Body of pancreas (tissue), 4 donors: ENCODE data around the gene PLA2G4E. TPM values are rescaled to one million over a fixed set of nuclear protein-coding genes. Genes with fewer than 3 reads are reported as not detected.

Source experiments
- ATAC-seq: fragments of 150-250 bp; one replicate; pipeline ENCODE4 v1.9.1; 2016
- DNase-seq, 4 donors: peaks; one replicate each; pipeline ENCODE4 v3.0.0-alpha.2; 2019
- H3K27ac ChIP-seq, 4 donors: fragments of 200-600 bp; sonication (generic); 1 replicate in 3 of 4; 2 replicates in 1 of 4; pipeline versions ENCODE4 v1.5.1 to v1.6.1; 2016 to 2019; ENCODE audit warnings: mild to moderate bottlenecking in 1 of 4, mixed read lengths in 1 of 4, moderate library complexity in 1 of 4
- H3K27me3 ChIP-seq, 2 donors: fragments of 200-600 bp; sonication (generic); one replicate each; pipeline ENCODE4 v1.6.0; 2016; ENCODE audit warnings: mild to moderate bottlenecking in 1 of 2
- H3K36me3 ChIP-seq, 2 donors: fragments of 200-600 bp; sonication (generic); replicated peaks in 1 of 2; 2 replicates each; pipeline ENCODE4 v1.5.1; 2016; ENCODE audit warnings: low read depth in 2 of 2; ENCODE audit not compliant: insufficient read depth in 1 of 2
- H3K4me1 ChIP-seq: fragments of 200-600 bp; sonication (generic); one replicate; pipeline ENCODE4 v1.6.0; 2016
- H3K4me3 ChIP-seq, 2 donors: fragments of 200-600 bp; sonication (generic); 1 replicate in 1 of 2; 2 replicates in 1 of 2; pipeline ENCODE4 v1.5.1; 2016 to 2019
- H3K9me3 ChIP-seq, 3 donors: fragments of 200-600 bp; sonication (generic); 1 replicate in 2 of 3; 2 replicates in 1 of 3; pipeline ENCODE4 v1.5.1; 2016
- POLR2A ChIP-seq, 3 donors: fragments of 450-650 bp; IDR thresholded peaks; one replicate each; pipeline ENCODE4 v1.6.1; 2016; ENCODE audit warnings: antibody characterized with exemption in 3 of 3, mild to moderate bottlenecking in 2 of 3
- WGBS, 2 donors: methylation state at CpG; one replicate each; pipeline ENCODE4 v1.1.5; 2017; 5-methylcytosine and 5-hydroxymethylcytosine counted together
- intact Hi-C: fragments of 100-400 bp; cut with DNase I; formaldehyde crosslinking; loops from one replicate; pipeline ENCODE4 v1.15.1; 2023
- total RNA-seq, 2 donors: library from RNA; depleted of rRNA; stranded (reverse); fragments of >200 nt; gene quantifications; one replicate each; pipeline ENCODE4 v1.1.0, GENCODE V29; 2016
- TF ChIP-seq, protein P1 (sequence below), 7 experiments: fragments of 450-650 bp in 4 of 7; fragments of 200-600 bp in 3 of 7; sonication (generic) in 3 of 7; IDR thresholded peaks; one replicate each; pipeline ENCODE4 v1.5.1; 2016 to 2019; ENCODE audit warnings: antibody characterized with exemption in 7 of 7

PLA2G4E gene
- total RNA-seq, 2 donors from 2014 or later: not detected

DNA sequence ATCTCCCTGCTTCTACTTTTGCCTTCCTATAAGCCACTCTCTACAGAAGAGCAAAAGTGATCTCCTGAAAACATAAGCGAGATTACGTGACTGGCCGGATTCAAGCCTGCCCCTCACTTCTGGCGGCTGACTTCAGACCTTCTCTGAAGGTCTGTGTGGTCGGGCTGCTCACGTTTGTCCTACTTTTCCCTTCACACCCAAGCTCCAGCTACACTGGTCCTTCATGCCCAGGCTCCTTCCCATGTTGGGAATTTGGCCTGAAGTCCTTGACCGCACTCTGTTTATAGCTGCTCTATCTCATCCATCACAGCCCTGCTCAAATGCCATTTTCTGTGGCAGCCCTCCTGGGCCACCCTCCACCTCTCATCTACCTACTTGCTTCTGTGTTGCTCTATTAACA, 6.7 kb upstream of the PLA2G4E start:
- TF ChIP-seq POLR2A (IDR thresholded peaks at IDR 0.05): no peak
- TF ChIP-seq, protein P1, sequence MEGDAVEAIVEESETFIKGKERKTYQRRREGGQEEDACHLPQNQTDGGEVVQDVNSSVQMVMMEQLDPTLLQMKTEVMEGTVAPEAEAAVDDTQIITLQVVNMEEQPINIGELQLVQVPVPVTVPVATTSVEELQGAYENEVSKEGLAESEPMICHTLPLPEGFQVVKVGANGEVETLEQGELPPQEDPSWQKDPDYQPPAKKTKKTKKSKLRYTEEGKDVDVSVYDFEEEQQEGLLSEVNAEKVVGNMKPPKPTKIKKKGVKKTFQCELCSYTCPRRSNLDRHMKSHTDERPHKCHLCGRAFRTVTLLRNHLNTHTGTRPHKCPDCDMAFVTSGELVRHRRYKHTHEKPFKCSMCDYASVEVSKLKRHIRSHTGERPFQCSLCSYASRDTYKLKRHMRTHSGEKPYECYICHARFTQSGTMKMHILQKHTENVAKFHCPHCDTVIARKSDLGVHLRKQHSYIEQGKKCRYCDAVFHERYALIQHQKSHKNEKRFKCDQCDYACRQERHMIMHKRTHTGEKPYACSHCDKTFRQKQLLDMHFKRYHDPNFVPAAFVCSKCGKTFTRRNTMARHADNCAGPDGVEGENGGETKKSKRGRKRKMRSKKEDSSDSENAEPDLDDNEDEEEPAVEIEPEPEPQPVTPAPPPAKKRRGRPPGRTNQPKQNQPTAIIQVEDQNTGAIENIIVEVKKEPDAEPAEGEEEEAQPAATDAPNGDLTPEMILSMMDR (IDR thresholded peaks at IDR 0.05): no peak
- H3K4me1 ChIP-seq: no peaks in the 10 kb centered on the region
- no peak overlapping the region for H3K4me3 ChIP-seq
- 81 to 86% methylated on average over 7 of the region's 7 CpGs for WGBS, 2 donors
- H3K36me3 ChIP-seq: no peaks in the 10 kb centered on the region
- no peak overlapping the region for H3K27ac ChIP-seq
- no peaks in the 10 kb centered on the region for H3K27me3 ChIP-seq
- intact Hi-C loops: no loop called here
- ATAC-seq: no peak
- H3K9me3 ChIP-seq: no peaks in the 10 kb centered on the region
- DNase-seq: no peak

DNA sequence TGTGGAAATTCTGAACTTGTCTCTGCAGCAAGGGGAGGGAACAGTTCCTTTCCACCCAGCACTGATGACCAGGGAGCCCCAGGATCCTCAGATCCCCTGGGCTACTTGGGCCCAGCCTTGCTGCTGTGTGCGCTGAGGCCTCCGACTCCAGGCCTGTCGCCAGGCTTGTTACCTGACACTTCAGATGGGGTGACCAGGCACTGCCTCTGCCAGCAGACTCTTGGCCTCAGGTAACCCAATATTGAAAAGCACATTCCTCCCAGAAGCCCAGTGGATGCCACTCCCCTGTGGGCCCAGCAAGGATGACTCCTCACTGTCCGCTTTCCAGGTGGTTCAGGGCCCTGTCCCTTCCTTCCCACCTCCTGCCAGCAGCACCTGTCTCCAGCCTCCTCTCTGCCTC, 3.5 kb upstream of the PLA2G4E start:
- H3K27ac ChIP-seq: no peak overlapping the region
- no peaks in the 10 kb centered on the region for H3K4me1 ChIP-seq
- no peaks in the 10 kb centered on the region for H3K36me3 ChIP-seq
- no peak for DNase-seq
- no peak for ATAC-seq
- H3K27me3 ChIP-seq: no peaks in the 10 kb centered on the region
- TF ChIP-seq POLR2A (IDR thresholded peaks at IDR 0.05): no peak
- TF ChIP-seq, protein P1 (IDR thresholded peaks at IDR 0.05): no peak
- no peaks in the 10 kb centered on the region for H3K9me3 ChIP-seq
- 66% methylated on average over 4 of the region's 4 CpGs; no CpG with 5 or more reads in 1 of the 2 donors for WGBS, 2 donors
- intact Hi-C loops: no loop called here
- H3K4me3 ChIP-seq: no peak overlapping the region

DNA sequence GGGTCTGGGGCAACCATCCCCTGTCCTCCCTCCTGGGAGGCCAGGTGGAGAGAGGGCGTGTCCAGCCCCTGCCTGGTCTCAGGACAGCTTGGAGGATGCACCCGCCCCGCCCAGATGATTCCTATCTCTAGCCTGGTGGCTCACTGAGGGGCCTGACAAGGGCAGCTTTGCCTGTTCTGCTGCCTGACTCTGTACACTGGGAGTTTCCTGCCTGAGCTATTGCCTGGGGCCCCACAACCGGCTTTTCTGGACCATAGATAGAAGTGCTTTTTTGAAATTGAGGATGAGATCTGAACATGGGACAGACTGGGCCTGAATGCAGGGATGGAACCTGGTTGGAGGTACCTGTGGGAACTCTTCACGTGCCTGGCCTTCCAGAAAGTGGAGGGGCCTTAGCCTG, 751 bp upstream of the PLA2G4E start:
- intact Hi-C loops: no loop called here
- TF ChIP-seq, protein P1 (IDR thresholded peaks at IDR 0.05): no peak
- no peaks in the 10 kb centered on the region for H3K27me3 ChIP-seq
- H3K9me3 ChIP-seq: no peaks in the 10 kb centered on the region
- no peak overlapping the region for H3K27ac ChIP-seq
- H3K36me3 ChIP-seq: no peaks in the 10 kb centered on the region
- H3K4me3 ChIP-seq: no peak overlapping the region
- 94% methylated on average over 5 of the region's 5 CpGs; no CpG with 5 or more reads in 1 of the 2 donors for WGBS, 2 donors
- no peaks in the 10 kb centered on the region for H3K4me1 ChIP-seq
- no peak for ATAC-seq
- DNase-seq: no peak

DNA sequence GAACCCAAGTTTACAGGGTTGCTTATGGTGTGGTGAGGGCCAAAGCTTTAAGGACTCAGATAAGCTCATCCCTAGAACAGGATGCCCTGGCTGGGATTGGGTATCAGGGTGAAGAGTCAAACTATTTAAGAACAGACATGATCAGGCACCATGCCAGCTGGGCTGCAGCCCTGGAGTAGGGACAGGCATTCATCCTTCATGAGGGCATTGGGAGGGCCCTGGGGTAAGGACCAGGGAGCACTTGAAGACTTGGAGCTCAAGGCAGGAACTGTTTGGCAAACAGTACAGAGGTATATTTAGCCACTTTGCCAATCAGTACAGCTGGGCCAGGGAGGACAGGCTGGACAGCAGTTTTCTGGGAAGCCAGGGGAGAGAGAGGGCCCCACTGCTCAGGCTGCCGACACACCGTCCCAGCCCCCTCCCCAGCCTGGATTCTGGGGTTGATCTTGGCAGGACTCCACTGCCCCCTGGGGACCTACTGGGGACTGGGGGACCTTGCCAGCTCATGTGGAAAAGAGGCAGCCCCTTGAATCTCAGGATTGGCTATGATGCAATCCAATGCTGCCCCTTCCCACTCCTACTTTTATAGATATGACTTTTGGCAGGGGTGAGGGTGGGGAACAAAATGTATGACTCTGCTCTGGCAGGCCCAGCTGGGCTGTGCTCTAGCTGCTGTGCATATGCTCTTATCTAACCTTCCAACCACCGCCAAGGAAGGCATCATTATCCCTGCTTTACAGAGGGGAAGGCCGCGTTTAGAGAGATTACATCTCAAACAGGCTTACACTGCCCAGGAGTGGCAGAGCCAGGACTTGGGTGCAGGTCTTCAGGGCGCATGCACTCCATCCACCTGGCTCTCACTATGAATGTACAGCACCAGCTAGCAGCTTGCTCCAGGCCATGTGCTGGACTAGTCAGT, 2.3 kb downstream of the PLA2G4E start:
- no peak for TF ChIP-seq POLR2A (IDR thresholded peaks at IDR 0.05)
- TF ChIP-seq, protein P1 (IDR thresholded peaks at IDR 0.05): no peak
- 73 to 74% methylated on average over 4 to 6 of the region's 6 CpGs for WGBS, 2 donors

DNA sequence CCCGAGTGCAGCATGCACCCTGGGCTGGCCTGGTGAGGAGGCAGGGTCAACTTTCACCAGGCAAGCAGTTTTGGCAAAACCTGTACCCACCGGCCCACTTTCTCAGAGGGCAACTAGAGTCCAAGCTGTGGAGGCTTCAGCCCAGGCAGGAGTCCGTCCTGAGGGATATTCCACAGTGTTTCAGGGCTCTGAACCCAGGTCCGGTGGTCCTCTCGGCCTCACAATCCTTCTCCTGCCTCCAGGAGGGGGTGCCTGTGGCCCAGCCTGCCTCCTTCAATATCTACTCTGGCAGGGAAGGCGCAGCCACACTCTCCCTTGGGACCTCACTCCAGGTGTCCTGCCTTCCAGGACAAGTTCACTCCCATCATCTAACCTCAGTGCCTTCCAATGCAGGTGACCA, 3.9 kb downstream of the PLA2G4E start:
- peaks cover 7% of the 10 kb centered on the region for H3K4me1 ChIP-seq
- TF ChIP-seq, protein P1 (IDR thresholded peaks at IDR 0.05): no peak
- TF ChIP-seq POLR2A (IDR thresholded peaks at IDR 0.05): no peak
- no peak overlapping the region for H3K27ac ChIP-seq
- DNase-seq: no peak
- 93 to 95% methylated on average over 6 of the region's 6 CpGs for WGBS, 2 donors
- no peak overlapping the region for H3K4me3 ChIP-seq
- ATAC-seq: no peak
- no peaks in the 10 kb centered on the region for H3K9me3 ChIP-seq
- intact Hi-C loops: no loop called here
- no peaks in the 10 kb centered on the region for H3K27me3 ChIP-seq
- H3K36me3 ChIP-seq: no peaks in the 10 kb centered on the region

More for the DNA sequence above, 2.3 kb downstream of the PLA2G4E start:
- DNase-seq (no peak), ATAC-seq (no peak)
- intact Hi-C loops: no loop called here
- no peaks in the 10 kb centered on the region for H3K4me1 ChIP-seq
- H3K27ac ChIP-seq: no peak overlapping the region
- H3K27me3 ChIP-seq: no peaks in the 10 kb centered on the region
- no peaks in the 10 kb centered on the region for H3K36me3 ChIP-seq
- H3K4me3 ChIP-seq: no peak overlapping the region
- H3K9me3 ChIP-seq: no peaks in the 10 kb centered on the region
